Pericardium fibroblast (primary cell): ENCODE results near the gene GALNT1. TPM values are rescaled to one million over a fixed set of nuclear protein-coding genes. Genes with fewer than 3 reads are reported as not detected.

ENCODE experiments used
- total RNA-seq: library from RNA; depleted of rRNA; stranded (reverse); fragments of >200 nt; gene quantifications from 2 replicates; pipeline ENCODE4 v1.2.3, GENCODE V29; 2015

GALNT1 gene
- total RNA-seq = 31.8 and 49.6 TPM in 2 replicates

DNA sequence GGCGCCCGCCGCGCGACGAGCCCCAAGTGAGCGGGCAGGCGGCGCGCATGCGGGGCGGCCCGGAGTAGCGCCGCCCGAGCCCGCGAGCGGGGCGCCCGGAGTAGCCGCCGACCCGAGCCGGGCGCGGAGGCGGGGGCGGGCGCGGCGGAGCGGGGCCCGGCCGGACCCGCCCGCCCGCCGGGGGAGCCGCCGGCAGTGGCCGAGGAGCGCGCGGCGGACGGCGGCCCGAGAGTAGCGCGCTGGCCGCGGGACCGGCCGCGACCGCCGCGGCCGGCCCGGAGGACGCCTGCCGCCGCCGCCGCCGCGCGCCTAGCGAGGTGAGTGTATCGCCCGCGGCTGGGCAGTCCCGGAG lies at the start of gene GALNT1:
Gene GALNT1 (plus strand): TSS at position 195 of the 352 bp plus-strand sequence. CDS start 72,923 bp downstream, outside the sequence.

Other genes with a start within 250 kb of the GALNT1 start
- gene ZNF24, start 237.3 kb upstream of the GALNT1 start, total RNA-seq = 15.2 and 15.5 TPM in 2 replicates
- gene ZNF396, start 204.4 kb upstream of the GALNT1 start, total RNA-seq = 1.0 and 1.4 TPM in 2 replicates
- gene INO80C, start 83.8 kb upstream of the GALNT1 start, total RNA-seq = 0.23 and 1.6 TPM in 2 replicates